ENCODE measurements around the gene TGIF2LY.
"Not testable (repeated sequence)": the region's sequence is repeated elsewhere in the genome, so short reads cannot be mapped to it uniquely, and the experiment has no call there.

TGIF2LY gene

GRCh38 chrY:3578767-3579166 lies at the start of gene TGIF2LY:
Gene TGIF2LY, plus strand, starts transcription at chrY:3579067. Its CDS starts 178 bp downstream, at chrY:3579245.
- not testable (repeated sequence) for DNase-seq (ENCODE audit: low read depth, low spot score)

Measured in smooth muscle cell of the brain vasculature (primary cell).